ENCODE results near the gene HINT3. TPM values are rescaled to one million over a fixed set of nuclear protein-coding genes. Genes with fewer than 3 reads are reported as not detected.

Gene HINT3
- total and polyA plus RNA-seq, 8 donors = 2.6 to 15.7 (median 11.0) TPM

- FAIRE-seq (peak; percentile 92), ATAC-seq (peak; percentile 68 to 83 (median 78)), DNase-seq (no peak)
- Histone ChIP-seq H3K4me3 (no peak overlapping the region), H3K27me3 (no peaks in the 10 kb centered on the region), H3K9me3 (no peaks in the 10 kb centered on the region), H3K4me1 (no peaks in the 10 kb centered on the region), H3K27ac (no peak overlapping the region), H3K36me3 (peaks cover 0 to 5% (median 0%) of the 10 kb centered on the region in 3 donors)
- peak; percentile 12 to 37 (median 28) for TF ChIP-seq CTCF (IDR thresholded peaks at IDR 0.05)
- WGBS, 2 donors = 27 to 31% methylated on average over 5 of the region's 5 CpGs
- intact Hi-C loops (cut with DNase I) = no loop called here
These were observed 17.8 kb downstream of the HINT3 start for GRCh38 chr6:125974214-125974866.

- H3K9me3 ChIP-seq = no peaks in the 10 kb centered on the region
- WGBS, 2 donors = 77 to 79% methylated on average over 3 of the region's 3 CpGs
- ATAC-seq = no peak
- no peak overlapping the region for H3K4me3 ChIP-seq
- DNase-seq = no peak
- H3K27ac ChIP-seq = no peak overlapping the region
- TF ChIP-seq CTCF (IDR thresholded peaks at IDR 0.05) = no peak
- peaks cover 0 to 5% (median 0%) of the 10 kb centered on the region in 3 donors for H3K36me3 ChIP-seq
- intact Hi-C loops (cut with DNase I) = no loop called here
- H3K27me3 ChIP-seq = no peaks in the 10 kb centered on the region
- H3K4me1 ChIP-seq = no peaks in the 10 kb centered on the region
- no peak for FAIRE-seq
These were observed 22.5 kb downstream of the HINT3 start for GRCh38 chr6:125979101-125979500.

DNA sequence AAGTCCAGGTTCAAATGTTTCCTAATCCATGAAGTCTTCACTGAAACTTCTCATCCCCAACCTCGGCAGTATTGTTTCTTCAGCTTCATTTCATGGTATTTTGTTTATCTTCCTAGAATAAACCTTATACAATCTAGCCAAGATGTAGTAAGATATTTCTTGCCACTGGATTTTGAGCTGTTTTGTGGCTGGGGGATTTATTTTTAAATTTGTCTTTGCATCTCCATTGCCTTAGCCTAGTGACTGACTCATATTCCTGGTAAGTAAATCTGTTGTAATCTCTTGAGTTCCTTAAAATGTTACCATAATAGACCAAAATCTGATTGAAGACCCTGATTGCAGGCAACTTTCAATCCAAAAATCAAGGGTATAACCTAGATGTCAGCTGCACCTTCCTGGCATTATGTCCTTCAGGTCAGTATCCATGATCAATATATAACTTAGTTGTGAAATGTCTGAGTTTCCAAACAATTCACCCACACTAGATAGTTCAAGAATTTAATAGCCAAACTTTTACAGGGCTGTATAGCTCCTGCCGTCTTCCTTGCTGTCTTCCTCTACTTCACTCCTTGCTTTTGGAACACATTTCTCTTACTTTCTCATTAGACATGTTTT lies 25.1 kb downstream of the HINT3 start:
- Histone ChIP-seq H3K9me3 (no peaks in the 10 kb centered on the region), H3K36me3 (no peaks in the 10 kb centered on the region), H3K27me3 (no peaks in the 10 kb centered on the region), H3K4me1 (peaks cover 0 to 6% (median 6%) of the 10 kb centered on the region in 3 donors), H3K4me3 (no peak overlapping the region), H3K27ac (no peak overlapping the region)
- FAIRE-seq (no peak), DNase-seq (no peak), ATAC-seq (no peak)
- intact Hi-C loops (cut with DNase I) = no loop called here
- 85 to 86% methylated on average over 2 of the region's 2 CpGs for WGBS, 2 donors
- no peak for TF ChIP-seq CTCF (IDR thresholded peaks at IDR 0.05)

GRCh38 chr6:125983246-125983945 lies 26.8 kb downstream of the HINT3 start:
- H3K27me3 ChIP-seq = no peaks in the 10 kb centered on the region
- no peaks in the 10 kb centered on the region for H3K36me3 ChIP-seq
- no peak for FAIRE-seq
- ATAC-seq = no peak
- TF ChIP-seq CTCF (IDR thresholded peaks at IDR 0.05) = no peak
- no peak overlapping the region for H3K4me3 ChIP-seq
- H3K4me1 ChIP-seq = peaks cover 0 to 17% (median 6%) of the 10 kb centered on the region in 3 donors
- intact Hi-C loops (cut with DNase I) = no loop called here
- no peaks in the 10 kb centered on the region for H3K9me3 ChIP-seq
- no peak overlapping the region for H3K27ac ChIP-seq
- 66 to 76% methylated on average over 4 of the region's 4 CpGs for WGBS, 2 donors
- no peak for DNase-seq
